HepG2 (cell line): ENCODE measurements around the gene ADGRB3. TPM values are rescaled to one million over a fixed set of nuclear protein-coding genes. Genes with fewer than 3 reads are reported as not detected.

Experiments used
- ATAC-seq: fragments of 200-7000 bp; cut with Tn5 transposase; 3 replicates; pipeline ENCODE4 v1.9.1; 2020; ENCODE audit warnings: mild to moderate bottlenecking, moderate library complexity
- BruUV-seq: library from RNA; stranded (reverse); fragments of 400-500 nt; replicated peaks from 2 replicates; lab custom pipeline; 2021; lab: Mats Ljungman, UMichigan
- CTCF ChIA-PET: fragments of 300-600 bp; formaldehyde crosslinking; extraction: SDS; loops from one replicate; lab custom pipeline; 2021; ENCODE audit warnings: low total read pairs, inconsistent platforms, low intra/inter-chr PET ratio; lab: Yijun Ruan, JAX
- POLR2A ChIA-PET: fragments of 350-600 bp; sonication (Branson Sonifier 250); formaldehyde crosslinking; loops from one replicate; lab custom pipeline; 2020; ENCODE audit warnings: antibody characterized with exemption, inconsistent platforms; lab: Yijun Ruan, JAX
- DNase-seq: peaks from one replicate; pipeline ENCODE4 v3.0.0-alpha.2; 2015; ENCODE audit warnings: low spot score
- FAIRE-seq: peaks from 3 replicates; lab custom pipeline; 2011; peaks lifted over from hg19 to GRCh38; lab: Jason Lieb, UNC
- H2AFZ ChIP-seq: one replicate; pipeline ENCODE4 v1.6.1; 2011; ENCODE audit warnings: low read length, inconsistent platforms
- H3K27ac ChIP-seq: fragments of 300-600 bp; 3 replicates; pipeline ENCODE4 v1.8.0; 2011; ENCODE audit warnings: mixed run types, mild to moderate bottlenecking, mixed read lengths, low read length, inconsistent platforms; ENCODE audit not compliant: insufficient read depth; ENCODE audit errors: extremely low read length
- H3K27me3 ChIP-seq, 2 experiments: fragments of 200-600 bp in 1 of 2; 2 replicates in 1 of 2; 3 replicates in 1 of 2; pipeline versions ENCODE4 v1.6.0 to v1.8.0; 2011; ENCODE audit warnings: low read length in 2 of 2, mild to moderate bottlenecking in 2 of 2, moderate library complexity in 2 of 2, inconsistent platforms in 1 of 2; ENCODE audit not compliant: insufficient read depth in 2 of 2, control insufficient read depth in 1 of 2
- H3K36me3 ChIP-seq, 2 experiments: fragments of 200-600 bp in 1 of 2; replicated peaks in 1 of 2; 2 replicates in 1 of 2; 3 replicates in 1 of 2; pipeline versions ENCODE4 v1.5.1 to v1.8.0; 2011; ENCODE audit warnings: low read length in 2 of 2, inconsistent platforms in 1 of 2; ENCODE audit not compliant: insufficient read depth in 2 of 2, control insufficient read depth in 1 of 2
- H3K4me1 ChIP-seq: 2 replicates; pipeline ENCODE4 v1.5.1; 2012; ENCODE audit warnings: low read length, inconsistent platforms; ENCODE audit not compliant: insufficient read depth
- H3K4me2 ChIP-seq: 2 replicates; pipeline ENCODE4 v1.6.0; 2011; ENCODE audit warnings: low read depth, low read length, inconsistent platforms
- H3K4me3 ChIP-seq, 3 experiments: fragments of 200-600 bp in 1 of 3; sonication (generic), shearing (Covaris generic) in 1 of 3; replicated peaks in 1 of 3; 2 replicates each; pipeline ENCODE4 v1.5.1; 2011 to 2016; ENCODE audit warnings: low read length in 3 of 3, inconsistent platforms in 2 of 3, low read depth in 2 of 3, mild to moderate bottlenecking in 2 of 3, control low read depth in 1 of 3, mixed read lengths in 1 of 3; ENCODE audit not compliant: insufficient read depth in 1 of 3
- H3K79me2 ChIP-seq: one replicate; pipeline ENCODE4 v1.6.1; 2011; ENCODE audit warnings: low read length, inconsistent platforms; ENCODE audit not compliant: insufficient read depth
- H3K9ac ChIP-seq: 2 replicates; pipeline ENCODE4 v1.6.0; 2011; ENCODE audit warnings: mild to moderate bottlenecking, low read depth, low read length, inconsistent platforms; ENCODE audit not compliant: insufficient read depth
- H3K9me3 ChIP-seq: 2 replicates; pipeline ENCODE4 v1.5.1; 2012; ENCODE audit warnings: mild to moderate bottlenecking, low read length
- H4K20me1 ChIP-seq: 2 replicates; pipeline ENCODE4 v1.6.0; 2011; ENCODE audit warnings: inconsistent platforms, mild to moderate bottlenecking, low read length, moderate library complexity; ENCODE audit not compliant: insufficient read depth
- ATF2 ChIP-seq: sonication (generic); formaldehyde crosslinking; IDR thresholded peaks from 2 replicates; pipeline ENCODE4 v1.4.0; 2020; ENCODE audit warnings: missing genetic modification reagents
- CREB1 ChIP-seq, 2 experiments: fragments of 450-650 bp in 1 of 2; IDR thresholded peaks; 2 replicates each; pipeline ENCODE4 v1.6.1; 2016 to 2017; ENCODE audit warnings: control low read depth in 1 of 2, mild to moderate bottlenecking in 1 of 2, missing compliant biosample characterization in 1 of 2, missing genetic modification characterization in 1 of 2
- EZH2 ChIP-seq: conservative IDR thresholded peaks from 2 replicates; pipeline ENCODE4 v1.6.1; 2012; ENCODE audit warnings: mild to moderate bottlenecking, low read depth, low read length, moderate library complexity
- PRDM4 ChIP-seq: sonication (generic); formaldehyde crosslinking; IDR thresholded peaks from 2 replicates; pipeline ENCODE4 v1.9.0; 2021; ENCODE audit warnings: missing genetic modification reagents, borderline replicate concordance
- RFXANK ChIP-seq: IDR thresholded peaks from 2 replicates; pipeline ENCODE4 v1.6.1; 2016
- SKI ChIP-seq: fragments of 450-650 bp; IDR thresholded peaks from one replicate; pipeline ENCODE4 v1.6.1; 2018; ENCODE audit warnings: mild to moderate bottlenecking; ENCODE audit not compliant: partially characterized antibody
- SNAPC5 ChIP-seq: sonication (generic); formaldehyde crosslinking; IDR thresholded peaks from 2 replicates; pipeline ENCODE4 v1.8.1; 2023; ENCODE audit warnings: mild to moderate bottlenecking, missing genetic modification reagents, borderline replicate concordance
- ZBTB20 ChIP-seq: sonication (generic); formaldehyde crosslinking; IDR thresholded peaks from 2 replicates; pipeline ENCODE4 v1.8.1; 2023; ENCODE audit warnings: missing genetic modification reagents, low read depth, mild to moderate bottlenecking, borderline replicate concordance
- ZMAT3 ChIP-seq: sonication (generic); formaldehyde crosslinking; conservative IDR thresholded peaks from 2 replicates; pipeline ENCODE4 v1.7.0; 2021; ENCODE audit warnings: missing genetic modification reagents
- ZNF431 ChIP-seq: sonication (generic); formaldehyde crosslinking; IDR thresholded peaks from 2 replicates; pipeline ENCODE4 v1.9.0; 2022; ENCODE audit warnings: missing genetic modification reagents, low read depth, mild to moderate bottlenecking, borderline replicate concordance
- ZNF44 ChIP-seq: sonication (generic); formaldehyde crosslinking; IDR thresholded peaks from 2 replicates; pipeline ENCODE4 v1.5.1; 2020; ENCODE audit warnings: mild to moderate bottlenecking, missing genetic modification reagents
- ZNF597 ChIP-seq: sonication (generic); formaldehyde crosslinking; IDR thresholded peaks from 2 replicates; pipeline ENCODE4 v1.5.0; 2020; ENCODE audit warnings: missing genetic modification reagents
- ZNF749 ChIP-seq: sonication (generic); formaldehyde crosslinking; IDR thresholded peaks from 2 replicates; pipeline ENCODE4 v1.8.0; 2022; ENCODE audit warnings: mild to moderate bottlenecking, missing genetic modification reagents, moderate library complexity, borderline replicate concordance
- ZNF790 ChIP-seq: sonication (generic); formaldehyde crosslinking; IDR thresholded peaks from 2 replicates; pipeline ENCODE4 v1.8.0; 2022; ENCODE audit warnings: missing genetic modification reagents, mild to moderate bottlenecking, borderline replicate concordance
- ZUFSP ChIP-seq: sonication (generic); formaldehyde crosslinking; IDR thresholded peaks from 2 replicates; pipeline ENCODE4 v1.9.0; 2021; ENCODE audit warnings: missing genetic modification reagents, mild to moderate bottlenecking, borderline replicate concordance
- whole genome bisulfite sequencing: methylation state at CpG from one replicate; pipeline ENCODE4 v1.1.6; 2017; ENCODE audit warnings: low lambda C conversion rate; 5-methylcytosine and 5-hydroxymethylcytosine counted together
- in situ Hi-C: cut with HindIII; loops from 2 replicates; pipeline ENCODE4 v1.10.0; 2017; ENCODE audit warnings: low pct_unique_long_range_greater_than_20kb; ENCODE audit not compliant: extremely low pct_ligation_motif_present
- intact Hi-C: fragments of 100-400 bp; cut with micrococcal nuclease; formaldehyde crosslinking; loops from one replicate; pipeline ENCODE4 v1.10.0; 2022; ENCODE audit not compliant: unreplicated experiment
- polyA plus RNA-seq, 8 experiments: library from polyadenylated mRNA; depleted of rRNA in 3 of 8; stranded (reverse) in 7 of 8; unstranded in 1 of 8; fragments of >200 nt; fragmentation: Illumina TruSeq in 4 of 8; extraction: Trizol in 4 of 8; gene quantifications; 2 replicates each; pipeline versions ENCODE4 v1.2.1 to v1.2.3, GENCODE V29; 2011 to 2016; ENCODE audit warnings: low read depth in 4 of 8, missing spikeins in 1 of 8, mixed read lengths in 1 of 8; ENCODE audit not compliant: insufficient read depth in 1 of 8
- total RNA-seq, 5 experiments: library from RNA; depleted of rRNA; stranded (reverse); fragments of >200 nt; fragmentation: Illumina TruSeq; extraction: Trizol; gene quantifications; 2 replicates each; pipeline ENCODE4 v1.2.3, GENCODE V29; 2016; ENCODE audit warnings: low read depth in 1 of 5

ADGRB3 gene
- total and polyA plus RNA-seq, 2 of the 13 experiments (the other 11 are each of a cell fraction or from before 2014, with no cell fraction given): not detected

- TF ChIP-seq SKI (no peak), RFXANK (CRISPR knock-in tag) (no peak), ZUFSP (CRISPR knock-in tag) (no peak), ZNF431 (CRISPR knock-in tag) (no peak), ZNF597 (CRISPR knock-in tag) (no peak), ZNF790 (CRISPR knock-in tag) (no peak), SNAPC5 (CRISPR knock-in tag) (no peak)
Observed at GRCh38 chr6:68771426-68771825, 136.3 kb downstream of the ADGRB3 start (continued).

- in situ Hi-C loops: no loop called here
- ChIA-PET CTCF (no interaction called here), POLR2A (no interaction called here)
- no peaks in the 10 kb centered on the region for H3K4me1 ChIP-seq
- no peaks in the 10 kb centered on the region for H3K9me3 ChIP-seq
- no peak overlapping the region for H3K4me2 ChIP-seq
- no peak overlapping the region for H3K9ac ChIP-seq
- H3K4me3 ChIP-seq: no peak overlapping the region
- no peak for FAIRE-seq
- no peak overlapping the region for H2AFZ ChIP-seq
- no peak overlapping the region for H3K27ac ChIP-seq
- no peak for DNase-seq
- intact Hi-C loops: loop anchor here (5.0 kb wide), 1 partner anchor 1848 kb away; no protein-coding TSS in a partner anchor
- no peaks in the 10 kb centered on the region for H3K79me2 ChIP-seq
- BruUV-seq: no TSS peak
- ATAC-seq: no peak
- H4K20me1 ChIP-seq: no peaks in the 10 kb centered on the region
- 0% methylated on average over 1 of the region's 1 CpG for WGBS
- H3K27me3 ChIP-seq: no peaks in the 10 kb centered on the region
- H3K36me3 ChIP-seq: no peaks in the 10 kb centered on the region
- TF ChIP-seq ZNF749: no peak
- TF ChIP-seq ZNF44: no peak
- TF ChIP-seq ZBTB20 (CRISPR knock-in tag): no peak
- no peak for TF ChIP-seq ATF2
- TF ChIP-seq ZMAT3: no peak
- no peak for TF ChIP-seq EZH2
- TF ChIP-seq PRDM4 (CRISPR knock-in tag): no peak
- TF ChIP-seq CREB1 (IDR thresholded peaks at IDR 0.05): no peak
- TF ChIP-seq CREB1 (CRISPR knock-in tag; IDR thresholded peaks at IDR 0.05): no peak
Observed at GRCh38 chr6:68774843-68775242, 139.8 kb downstream of the ADGRB3 start.
